Measurements from ENCODE around the gene SLC6A17.

Gene SLC6A17

GRCh38 chr1:110174961-110175360 is 24.7 kb downstream of the SLC6A17 start:
- peak; percentile 41 for DNase-seq

- DNase-seq = peak; percentile 15
These were observed 26.1 kb downstream of the SLC6A17 start for GRCh38 chr1:110176299-110176956.

GRCh38 chr1:110177775-110178174 is 27.5 kb downstream of the SLC6A17 start:
- DNase-seq = no peak

- no peak for DNase-seq
These were observed 33.4 kb downstream of the SLC6A17 start for GRCh38 chr1:110183642-110184167.

- no peak for DNase-seq
These were observed 34.2 kb downstream of the SLC6A17 start for GRCh38 chr1:110184446-110184845.

GRCh38 chr1:110185181-110185580 is 34.9 kb downstream of the SLC6A17 start:
- no peak for DNase-seq

- no peak for DNase-seq
These were observed 36.3 kb downstream of the SLC6A17 start for GRCh38 chr1:110186558-110186957.

- peak; percentile 82 for DNase-seq
These were observed 37.0 kb downstream of the SLC6A17 start for GRCh38 chr1:110187139-110187890.

GRCh38 chr1:110188035-110188618 is 37.8 kb downstream of the SLC6A17 start:
- no peak for DNase-seq

- DNase-seq = no peak
These were observed 38.9 kb downstream of the SLC6A17 start for GRCh38 chr1:110189181-110189580.

GRCh38 chr1:110190282-110190929 is 40.1 kb downstream of the SLC6A17 start:
- DNase-seq = no peak

GRCh38 chr1:110192541-110192940 is 42.2 kb downstream of the SLC6A17 start:
- no peak for DNase-seq

- DNase-seq = no peak
These were observed 44.9 kb downstream of the SLC6A17 start for GRCh38 chr1:110195196-110195595.

- peak; percentile 34 for DNase-seq
These were observed 46.8 kb downstream of the SLC6A17 start for GRCh38 chr1:110196917-110197765.

- DNase-seq = no peak
These were observed 47.8 kb downstream of the SLC6A17 start for GRCh38 chr1:110197905-110198629.

GRCh38 chr1:110198746-110199145 is 48.5 kb downstream of the SLC6A17 start:
- no peak for DNase-seq

- no peak for DNase-seq
These were observed 49.9 kb downstream of the SLC6A17 start for GRCh38 chr1:110200190-110200589.

- DNase-seq = peak; percentile 49
These were observed 50.4 kb downstream of the SLC6A17 start for GRCh38 chr1:110200666-110201065.

GRCh38 chr1:110201157-110201825 is 51.0 kb downstream of the SLC6A17 start:
- no peak for DNase-seq

- DNase-seq = peak; percentile 71
These were observed 52.8 kb downstream of the SLC6A17 start for GRCh38 chr1:110203021-110203661.
